Adipocyte (in vitro differentiated cells): ENCODE data around the gene RNASE12.

Experiments
- DNase-seq: peaks from one replicate; pipeline ENCODE4 v3.0.0-alpha.2; 2015; ENCODE audit warnings: low read depth
- H3K27me3 ChIP-seq: replicated peaks from 2 replicates; pipeline ENCODE4 v1.7.0; 2013; ENCODE audit warnings: mild to moderate bottlenecking, low read length, moderate library complexity; ENCODE audit not compliant: control insufficient read depth, insufficient read depth
- H3K36me3 ChIP-seq: 2 replicates; pipeline ENCODE4 v1.7.0; 2013; ENCODE audit warnings: low read length, mild to moderate bottlenecking, moderate library complexity; ENCODE audit not compliant: control insufficient read depth, insufficient read depth, severe bottlenecking
- H3K4me1 ChIP-seq: 2 replicates; pipeline ENCODE4 v1.7.0; 2013; ENCODE audit warnings: mild to moderate bottlenecking, low read length, moderate library complexity; ENCODE audit not compliant: control insufficient read depth, insufficient read depth
- H3K4me3 ChIP-seq: 2 replicates; pipeline ENCODE4 v1.7.0; 2013; ENCODE audit warnings: mild to moderate bottlenecking, low read length, moderate library complexity
- H3K9ac ChIP-seq: 2 replicates; pipeline ENCODE4 v1.7.0; 2013; ENCODE audit warnings: mild to moderate bottlenecking, low read length, moderate library complexity
- H3K9me3 ChIP-seq: 2 replicates; pipeline ENCODE4 v1.7.0; 2013; ENCODE audit warnings: mild to moderate bottlenecking, low read length, moderate library complexity; ENCODE audit not compliant: control insufficient read depth

The RNASE12 gene

DNA sequence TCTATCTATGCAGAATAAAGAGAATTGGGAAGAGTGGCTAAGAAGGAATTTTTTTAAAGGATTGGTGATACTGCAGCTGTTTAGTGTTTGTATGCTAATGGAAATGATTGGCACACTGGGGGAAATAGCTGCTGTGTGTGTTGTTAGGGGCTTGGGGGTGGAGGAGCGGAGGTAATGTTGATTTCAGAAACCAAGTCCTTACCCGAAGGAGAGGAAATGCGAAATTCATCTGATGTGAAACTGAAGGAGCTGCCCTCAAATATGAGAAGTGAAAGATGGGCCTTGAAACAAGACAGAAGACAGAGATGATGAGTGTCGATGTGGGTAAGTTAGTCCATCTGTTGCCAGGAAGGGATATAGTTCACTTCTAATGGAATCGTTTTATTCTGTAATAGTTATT lies 21.2 kb upstream of the RNASE12 start:
- H3K4me3 ChIP-seq = no peak overlapping the region

DNA sequence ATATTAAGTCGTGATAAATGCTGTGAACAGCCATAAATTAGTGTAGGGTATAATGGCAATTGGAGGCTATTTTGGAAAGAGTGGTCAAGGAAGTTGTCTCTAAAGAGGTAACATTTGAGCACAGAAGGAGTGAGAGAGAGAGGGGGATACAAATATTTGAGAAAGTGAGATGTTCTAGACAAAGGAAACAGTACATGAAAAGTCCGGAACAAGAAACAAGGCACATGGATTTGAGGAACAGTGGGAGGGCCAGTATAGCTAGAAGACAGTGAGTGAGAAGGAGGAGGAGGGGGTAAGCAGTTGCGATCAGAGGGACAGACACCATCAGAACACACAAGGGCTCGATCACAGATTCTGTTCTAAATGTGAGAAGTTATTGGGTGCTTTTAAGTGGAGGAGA lies 20.1 kb upstream of the RNASE12 start:
- H3K27me3 ChIP-seq = no peaks in the 10 kb centered on the region
- peaks cover 13% of the 10 kb centered on the region for H3K4me1 ChIP-seq
- no peaks in the 10 kb centered on the region for H3K9me3 ChIP-seq
- H3K4me3 ChIP-seq = no peak overlapping the region
- no peak overlapping the region for H3K9ac ChIP-seq
- H3K36me3 ChIP-seq = no peaks in the 10 kb centered on the region
- DNase-seq = no peak

More for the DNA sequence above, 21.2 kb upstream of the RNASE12 start:
- no peaks in the 10 kb centered on the region for H3K9me3 ChIP-seq
- no peaks in the 10 kb centered on the region for H3K36me3 ChIP-seq
- peaks cover 13% of the 10 kb centered on the region for H3K4me1 ChIP-seq
- H3K27me3 ChIP-seq = no peaks in the 10 kb centered on the region
- no peak for DNase-seq
- no peak overlapping the region for H3K9ac ChIP-seq

DNA sequence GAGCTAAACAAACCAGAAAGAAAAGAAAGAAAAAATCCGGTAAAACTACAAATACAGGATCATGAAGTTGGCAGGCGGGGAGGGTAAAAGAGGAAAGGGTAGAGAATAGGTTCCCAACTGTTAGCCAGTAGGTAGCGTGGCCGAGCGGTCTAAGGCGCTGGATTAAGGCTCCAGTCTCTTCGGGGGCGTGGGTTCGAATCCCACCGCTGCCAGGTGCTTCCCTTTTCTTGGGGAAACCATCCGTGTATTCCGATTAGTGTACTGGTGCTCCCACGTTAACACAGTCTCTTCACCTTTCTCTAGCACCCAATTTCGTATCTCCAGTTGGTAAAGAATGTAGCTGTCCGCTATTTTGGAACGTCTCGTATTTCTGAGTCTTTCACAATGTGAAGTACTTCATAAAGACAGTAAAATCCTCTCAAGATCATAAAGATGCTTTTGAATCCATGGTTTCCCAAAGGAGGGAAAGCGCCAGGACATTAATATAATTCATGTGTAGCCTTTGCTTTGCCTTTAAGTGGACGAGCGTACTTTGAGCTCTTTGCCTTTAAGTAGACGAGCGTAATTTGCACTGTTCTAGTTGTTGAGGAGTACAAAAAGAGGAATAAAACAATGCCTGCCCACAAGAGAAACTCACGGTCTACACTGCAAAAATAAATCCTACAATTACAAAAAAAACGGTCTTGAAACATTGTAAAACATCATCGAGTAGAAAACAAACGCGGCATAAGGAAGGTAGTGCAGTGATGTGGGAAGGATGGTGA lies 19.0 kb upstream of the RNASE12 start:
- no peaks in the 10 kb centered on the region for H3K36me3 ChIP-seq
- no peaks in the 10 kb centered on the region for H3K27me3 ChIP-seq
- H3K9me3 ChIP-seq = no peaks in the 10 kb centered on the region
- H3K4me3 ChIP-seq = peak overlapping the region; percentile 94
- peaks cover 13% of the 10 kb centered on the region for H3K4me1 ChIP-seq
- DNase-seq = peak; percentile 80
- H3K9ac ChIP-seq = peak overlapping the region; percentile 80

DNA sequence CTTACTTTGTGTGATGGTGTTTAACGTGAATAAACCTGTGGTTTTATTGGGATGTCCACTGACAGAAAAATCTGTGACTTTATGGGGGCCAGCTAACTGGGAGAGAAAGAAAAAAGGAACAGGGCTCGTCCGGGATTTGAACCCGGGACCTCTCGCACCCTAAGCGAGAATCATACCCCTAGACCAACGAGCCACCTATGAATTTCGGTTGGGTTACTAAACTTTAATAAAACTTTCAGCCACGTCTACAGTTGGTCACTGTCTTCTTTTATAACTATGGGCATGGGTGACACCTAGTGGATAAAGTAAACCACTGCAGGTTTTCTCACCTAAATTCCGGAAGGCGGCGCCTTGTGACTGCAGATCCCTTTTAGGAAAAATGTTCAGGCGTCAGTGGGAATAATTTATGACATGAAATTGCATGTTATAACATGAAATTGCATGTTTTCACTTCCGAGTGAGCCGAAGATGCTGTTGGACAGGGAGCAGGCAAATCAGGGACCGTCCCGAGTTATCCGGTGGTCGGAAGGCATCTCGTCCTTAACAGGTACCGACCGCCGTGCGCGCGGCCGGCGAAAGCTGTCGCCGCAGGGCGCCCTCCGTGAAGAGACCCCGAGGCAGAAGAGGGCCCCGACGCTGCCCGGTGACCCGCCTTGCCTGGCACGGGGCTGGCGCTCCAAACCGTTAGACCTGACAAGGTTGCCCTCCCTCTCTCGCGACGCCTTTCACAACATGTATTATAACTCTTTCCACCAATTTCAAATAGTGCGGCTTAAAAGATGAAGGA lies 18.2 kb upstream of the RNASE12 start:
- peaks cover 9% of the 10 kb centered on the region for H3K4me1 ChIP-seq
- peak overlapping the region; percentile 94 for H3K4me3 ChIP-seq
- peak overlapping the region; percentile 80 for H3K9ac ChIP-seq
- DNase-seq = peak; percentile 96
- H3K36me3 ChIP-seq = no peaks in the 10 kb centered on the region
- H3K9me3 ChIP-seq = no peaks in the 10 kb centered on the region
- no peaks in the 10 kb centered on the region for H3K27me3 ChIP-seq

DNA sequence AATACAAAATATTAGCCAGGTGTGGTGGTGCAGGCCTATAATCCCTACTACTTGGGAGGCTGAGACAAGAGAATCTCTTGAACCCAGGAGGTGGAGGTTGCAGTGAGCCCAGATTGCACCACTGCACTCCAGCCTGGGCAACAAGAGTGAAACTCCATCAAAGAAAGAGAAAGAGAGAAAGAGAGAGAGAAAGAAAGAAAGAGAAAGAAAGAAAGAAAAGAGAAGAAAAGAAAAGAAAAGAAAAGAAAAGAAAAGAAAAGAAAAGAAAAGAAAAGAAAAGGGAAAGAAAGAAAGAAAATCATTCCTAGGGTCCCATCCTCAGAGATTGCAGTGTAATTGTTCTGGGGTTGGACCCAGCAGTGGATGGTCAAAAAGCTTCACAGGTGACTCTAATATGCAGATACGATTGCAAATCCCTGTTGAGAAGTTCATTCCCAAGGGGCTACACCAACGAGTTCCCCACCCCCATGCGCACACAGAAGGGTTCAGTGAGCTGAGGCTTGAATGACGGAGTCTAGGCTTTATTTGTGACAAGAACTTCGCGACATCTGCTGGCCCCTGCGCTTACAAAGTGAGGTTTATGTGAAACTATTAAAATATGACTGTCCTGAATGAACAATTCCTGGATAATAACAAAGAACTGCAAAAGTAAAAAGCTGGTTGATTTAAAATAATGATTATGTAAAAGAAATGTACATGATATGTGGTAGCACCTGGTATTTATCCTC lies 17.4 kb upstream of the RNASE12 start:
- DNase-seq = no peak
- Histone ChIP-seq H3K9ac (no peak overlapping the region), H3K36me3 (no peaks in the 10 kb centered on the region), H3K9me3 (no peaks in the 10 kb centered on the region), H3K27me3 (peaks cover 6% of the 10 kb centered on the region), H3K4me1 (peaks cover 3% of the 10 kb centered on the region), H3K4me3 (no peak overlapping the region)

DNA sequence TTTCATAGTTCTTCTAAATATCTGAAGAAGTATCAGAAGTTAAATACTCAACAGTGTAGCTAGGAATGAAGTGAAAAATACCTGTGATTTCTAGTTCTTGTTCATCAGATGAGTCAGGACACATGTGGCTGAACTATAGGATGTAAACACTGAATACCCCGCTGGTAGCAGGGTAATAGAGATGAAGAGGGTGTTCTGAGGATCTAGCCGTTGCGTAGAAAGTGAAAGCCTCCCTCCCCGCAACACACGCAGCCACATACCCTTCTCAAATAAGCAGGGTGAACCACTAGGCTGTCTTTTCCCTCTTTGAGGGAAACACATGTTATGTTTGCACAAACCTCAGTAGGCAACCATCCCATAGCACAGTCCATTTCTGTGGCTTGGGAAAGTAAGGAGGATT lies 16.4 kb upstream of the RNASE12 start:
- Histone ChIP-seq H3K9me3 (no peaks in the 10 kb centered on the region), H3K4me3 (no peak overlapping the region), H3K4me1 (peaks cover 3% of the 10 kb centered on the region), H3K27me3 (peaks cover 6% of the 10 kb centered on the region), H3K9ac (no peak overlapping the region), H3K36me3 (no peaks in the 10 kb centered on the region)
- no peak for DNase-seq

DNA sequence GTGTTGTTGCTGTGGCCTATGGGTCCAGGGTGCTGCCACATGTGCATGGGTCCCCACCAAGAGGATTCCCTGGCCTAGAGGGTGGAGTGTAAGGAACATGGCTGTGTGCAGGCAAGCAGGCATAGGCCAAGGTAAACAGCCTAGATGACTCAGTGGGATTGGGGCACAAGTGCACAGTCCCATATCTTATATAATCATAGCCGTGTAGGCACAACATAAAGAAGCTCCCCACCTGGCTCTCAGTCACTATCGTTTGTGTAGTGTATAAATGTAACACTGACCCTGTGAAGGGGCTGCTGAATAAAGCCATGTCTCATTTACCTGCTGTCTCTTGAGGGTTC lies 15.7 kb upstream of the RNASE12 start:
- Histone ChIP-seq H3K36me3 (no peaks in the 10 kb centered on the region), H3K4me3 (no peak overlapping the region), H3K4me1 (peaks cover 3% of the 10 kb centered on the region), H3K9me3 (no peaks in the 10 kb centered on the region), H3K9ac (no peak overlapping the region), H3K27me3 (peaks cover 6% of the 10 kb centered on the region)
- no peak for DNase-seq

DNA sequence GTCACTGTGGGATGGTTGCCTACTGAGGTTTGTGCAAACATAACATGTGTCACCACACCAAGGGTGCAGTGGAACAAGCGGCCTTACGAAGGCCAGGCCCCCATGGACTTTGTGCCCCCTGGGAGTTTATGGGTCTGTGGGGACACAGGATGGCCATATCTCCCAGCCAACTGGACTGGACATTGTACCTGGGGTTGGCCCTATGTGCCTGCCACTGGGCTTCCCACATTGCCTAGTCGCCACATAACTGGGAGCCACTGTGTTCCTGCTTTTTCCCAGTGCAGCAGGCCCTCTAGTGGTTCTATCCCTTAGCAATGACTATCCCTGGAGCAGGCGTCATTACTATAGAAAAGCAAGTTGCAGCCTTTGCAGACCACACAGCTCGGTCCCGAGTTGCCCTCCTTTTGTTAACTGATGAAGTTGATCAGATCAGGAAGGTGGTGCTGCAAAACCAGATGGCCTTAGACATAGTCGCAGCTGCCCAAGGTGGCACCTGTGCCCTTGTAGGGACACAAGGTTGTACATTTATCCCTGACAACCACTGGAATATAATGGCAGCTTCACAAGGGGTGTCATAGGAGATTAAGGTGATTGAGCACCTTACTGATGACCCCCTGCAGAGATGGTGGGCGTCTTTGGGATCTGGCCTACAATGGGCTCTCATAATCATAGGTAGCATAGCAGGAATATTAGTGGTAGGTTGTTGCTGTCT lies 15.2 kb upstream of the RNASE12 start:
- DNase-seq = peak; percentile 39
- no peak overlapping the region for H3K4me3 ChIP-seq
- H3K4me1 ChIP-seq = peaks cover 3% of the 10 kb centered on the region
- no peaks in the 10 kb centered on the region for H3K9me3 ChIP-seq
- no peak overlapping the region for H3K9ac ChIP-seq
- peaks cover 6% of the 10 kb centered on the region for H3K27me3 ChIP-seq
- no peaks in the 10 kb centered on the region for H3K36me3 ChIP-seq

DNA sequence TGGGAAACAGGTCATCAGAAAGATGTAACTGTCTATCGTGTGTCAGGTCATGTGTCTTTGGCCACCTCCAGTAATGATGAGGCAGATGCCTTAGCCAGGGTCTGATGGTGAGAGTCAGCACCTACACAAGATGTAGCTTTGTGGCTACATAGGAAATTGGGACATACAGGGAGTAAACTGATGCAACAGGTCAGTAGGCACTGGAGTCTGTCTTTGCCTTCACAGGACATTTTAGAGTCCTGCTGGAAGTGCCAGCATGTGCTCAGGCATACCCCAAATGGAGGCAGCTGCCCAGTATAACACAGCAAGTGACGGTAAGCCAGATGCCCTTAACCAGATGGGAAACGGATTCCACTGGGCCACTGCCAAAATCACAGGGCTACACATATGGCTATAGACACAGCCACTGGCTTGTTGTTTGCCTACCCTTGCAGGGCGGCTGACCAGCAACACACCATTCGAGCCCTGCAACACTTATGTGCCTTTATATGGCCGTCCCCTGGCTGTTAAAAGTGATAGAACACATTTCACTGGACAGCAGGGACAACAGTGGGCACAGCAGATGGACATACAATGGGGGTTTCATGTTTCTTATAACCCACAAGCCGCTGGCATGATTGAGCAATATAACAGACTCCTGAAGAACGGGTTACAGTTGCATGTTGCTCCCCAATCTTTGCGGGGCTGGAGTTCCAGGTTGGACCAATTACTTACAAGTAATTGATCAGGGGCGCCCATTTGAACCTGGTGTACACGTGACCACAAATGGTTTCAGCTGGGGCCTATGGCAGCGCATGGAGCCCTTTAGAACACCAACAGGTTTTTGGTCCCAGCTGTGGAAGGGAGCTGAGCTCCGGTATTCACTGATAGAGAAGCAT lies 12.9 kb upstream of the RNASE12 start:
- H3K4me3 ChIP-seq = no peak overlapping the region
- no peaks in the 10 kb centered on the region for H3K9me3 ChIP-seq
- DNase-seq = no peak

DNA sequence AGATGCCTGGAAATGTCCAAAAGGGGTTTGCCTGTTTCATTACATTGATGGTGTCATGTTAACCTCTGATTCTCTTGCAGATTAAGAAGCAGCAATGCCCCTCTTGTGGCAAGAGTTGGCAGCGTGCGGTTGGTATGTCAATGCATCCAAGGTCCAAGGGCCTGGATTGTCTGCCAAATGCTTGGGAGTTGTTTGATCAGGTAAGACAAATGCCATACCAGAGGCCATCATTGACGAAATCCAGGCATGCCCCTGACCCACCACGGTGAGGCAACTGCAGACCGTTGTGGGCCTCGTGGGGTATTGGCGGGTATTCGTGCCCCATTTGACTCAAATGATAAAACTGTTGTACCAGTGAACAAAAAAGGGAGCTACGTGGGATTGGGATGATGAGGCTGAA lies 11.4 kb upstream of the RNASE12 start:
- Histone ChIP-seq H3K36me3 (no peaks in the 10 kb centered on the region), H3K9ac (no peak overlapping the region), H3K9me3 (no peaks in the 10 kb centered on the region), H3K4me1 (peaks cover 5% of the 10 kb centered on the region), H3K27me3 (peaks cover 9% of the 10 kb centered on the region), H3K4me3 (no peak overlapping the region)
- DNase-seq = no peak

More for the DNA sequence above, 12.9 kb upstream of the RNASE12 start:
- no peak overlapping the region for H3K9ac ChIP-seq
- H3K4me1 ChIP-seq = no peaks in the 10 kb centered on the region
- no peaks in the 10 kb centered on the region for H3K36me3 ChIP-seq
- H3K27me3 ChIP-seq = peaks cover 9% of the 10 kb centered on the region
